Measurements from ENCODE around the gene CCKAR.

DNA sequence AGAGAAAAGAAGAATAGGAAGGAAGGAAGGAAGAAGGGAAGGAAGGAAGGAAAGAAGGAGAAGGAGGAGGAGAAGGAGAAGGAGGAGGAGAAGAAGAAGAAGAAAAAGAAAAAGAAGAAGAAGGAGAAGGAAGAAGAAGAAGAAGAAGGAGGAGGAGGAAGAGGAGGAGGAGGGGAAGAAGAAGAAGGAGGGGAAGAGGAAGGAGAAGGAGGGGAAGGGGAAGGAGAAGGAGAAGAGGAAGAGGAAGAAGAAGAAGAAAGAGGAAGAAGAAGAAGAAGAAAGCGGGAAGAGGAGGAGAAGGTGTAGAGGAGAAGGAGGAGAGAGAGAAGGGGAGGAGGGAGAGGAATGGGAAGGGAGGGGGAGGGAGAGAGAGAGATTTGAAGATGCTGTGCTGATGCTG, 22.6 kb downstream of the CCKAR start:
- TF ChIP-seq POLR2A (IDR thresholded peaks at IDR 0.05; ENCODE audit: low read depth, low read length) (no peak), POLR2AphosphoS5 (IDR thresholded peaks at IDR 0.05; ENCODE audit: insufficient read depth, low read depth, low read length) (no peak), JUN (IDR thresholded peaks at IDR 0.05; ENCODE audit: borderline replicate concordance, insufficient read depth, insufficient read length, low read depth) (no peak), EZH2 (IDR thresholded peaks at IDR 0.05; ENCODE audit: borderline replicate concordance, low read depth, low read length, severe bottlenecking) (no peak), MYC (IDR thresholded peaks at IDR 0.05; ENCODE audit: low read depth, low read length) (no peak)
- TF ChIP-seq, protein P1, sequence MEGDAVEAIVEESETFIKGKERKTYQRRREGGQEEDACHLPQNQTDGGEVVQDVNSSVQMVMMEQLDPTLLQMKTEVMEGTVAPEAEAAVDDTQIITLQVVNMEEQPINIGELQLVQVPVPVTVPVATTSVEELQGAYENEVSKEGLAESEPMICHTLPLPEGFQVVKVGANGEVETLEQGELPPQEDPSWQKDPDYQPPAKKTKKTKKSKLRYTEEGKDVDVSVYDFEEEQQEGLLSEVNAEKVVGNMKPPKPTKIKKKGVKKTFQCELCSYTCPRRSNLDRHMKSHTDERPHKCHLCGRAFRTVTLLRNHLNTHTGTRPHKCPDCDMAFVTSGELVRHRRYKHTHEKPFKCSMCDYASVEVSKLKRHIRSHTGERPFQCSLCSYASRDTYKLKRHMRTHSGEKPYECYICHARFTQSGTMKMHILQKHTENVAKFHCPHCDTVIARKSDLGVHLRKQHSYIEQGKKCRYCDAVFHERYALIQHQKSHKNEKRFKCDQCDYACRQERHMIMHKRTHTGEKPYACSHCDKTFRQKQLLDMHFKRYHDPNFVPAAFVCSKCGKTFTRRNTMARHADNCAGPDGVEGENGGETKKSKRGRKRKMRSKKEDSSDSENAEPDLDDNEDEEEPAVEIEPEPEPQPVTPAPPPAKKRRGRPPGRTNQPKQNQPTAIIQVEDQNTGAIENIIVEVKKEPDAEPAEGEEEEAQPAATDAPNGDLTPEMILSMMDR (IDR thresholded peaks at IDR 0.05; ENCODE audit: extremely low read depth in 1 of 2, insufficient read depth in 1 of 2, low read depth in 1 of 2, low read length in 2 of 2), result no peak
- TF ChIP-seq, protein P2, sequence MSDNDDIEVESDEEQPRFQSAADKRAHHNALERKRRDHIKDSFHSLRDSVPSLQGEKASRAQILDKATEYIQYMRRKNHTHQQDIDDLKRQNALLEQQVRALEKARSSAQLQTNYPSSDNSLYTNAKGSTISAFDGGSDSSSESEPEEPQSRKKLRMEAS (IDR thresholded peaks at IDR 0.05; ENCODE audit: insufficient read depth, insufficient read length), result no peak
